Naive thymus-derived CD4-positive, alpha-beta T cell (primary cell): ENCODE data around the gene SLC39A1. TPM values are rescaled to one million over a fixed set of nuclear protein-coding genes. Genes with fewer than 3 reads are reported as not detected.
"Not testable (repeated sequence)": the region's sequence is repeated elsewhere in the genome, so short reads cannot be mapped to it uniquely, and the experiment has no call there.

Experiments
- ATAC-seq: fragments of 150-1000 bp; cut with Tn5 transposase; 2 replicates; pipeline ENCODE4 v1.10.0; 2021; ENCODE audit warnings: mild to moderate bottlenecking, moderate library complexity
- CTCF ChIA-PET: fragments of 350-600 bp; sonication (Branson Sonifier 250); formaldehyde crosslinking; loops from one replicate; lab custom pipeline; 2021; ENCODE audit warnings: antibody characterized with exemption; lab: Charles Lee
- POLR2A ChIA-PET: fragments of 350-600 bp; sonication (Branson Sonifier 250); formaldehyde crosslinking; loops from one replicate; lab custom pipeline; 2021; ENCODE audit warnings: antibody characterized with exemption, inconsistent platforms; lab: Charles Lee
- DNase-seq, 9 donors: peaks; one replicate each; pipeline versions ENCODE4 v3.0.0 to v3.0.0-alpha.2; 2020 to 2022; ENCODE audit warnings: mixed read lengths in 1 of 9
- H3K27ac ChIP-seq: one replicate; pipeline ENCODE4 v1.7.0; 2013; ENCODE audit warnings: mild to moderate bottlenecking, low read depth, low read length, moderate library complexity
- H3K27me3 ChIP-seq, 2 donors: one replicate each; pipeline ENCODE4 v1.7.0; 2013; ENCODE audit warnings: low read length in 2 of 2, mild to moderate bottlenecking in 2 of 2, moderate library complexity in 2 of 2; ENCODE audit not compliant: control insufficient read depth in 2 of 2, insufficient read depth in 2 of 2
- H3K36me3 ChIP-seq, 3 experiments: 1 replicate in 2 of 3; 2 replicates in 1 of 3; pipeline ENCODE4 v1.7.0; 2013; ENCODE audit warnings: low read length in 3 of 3, mild to moderate bottlenecking in 3 of 3, moderate library complexity in 1 of 3; ENCODE audit not compliant: insufficient read depth in 3 of 3, control insufficient read depth in 2 of 3
- H3K4me1 ChIP-seq, 2 donors: one replicate each; pipeline ENCODE4 v1.7.0; 2013; ENCODE audit warnings: low read length in 2 of 2, mild to moderate bottlenecking in 2 of 2, moderate library complexity in 1 of 2; ENCODE audit not compliant: control insufficient read depth in 2 of 2, insufficient read depth in 2 of 2
- H3K4me3 ChIP-seq: 2 replicates; pipeline ENCODE4 v1.7.0; 2013; ENCODE audit warnings: mild to moderate bottlenecking, low read length
- H3K9me3 ChIP-seq, 3 experiments: 1 replicate in 2 of 3; 2 replicates in 1 of 3; pipeline ENCODE4 v1.7.0; 2013; ENCODE audit warnings: low read length in 3 of 3; ENCODE audit not compliant: control insufficient read depth in 2 of 3
- H3K27ac Mint-ChIP-seq, 9 donors: one replicate each; pipeline ENCODE4 v1.8.0; 2020 to 2022; ENCODE audit warnings: mixed read lengths in 9 of 9, mild to moderate bottlenecking in 8 of 9, moderate library complexity in 5 of 9, inconsistent platforms in 2 of 9
- H3K27me3 Mint-ChIP-seq, 5 donors: one replicate each; pipeline ENCODE4 v1.8.0; 2021 to 2022; ENCODE audit warnings: mixed read lengths in 5 of 5, mild to moderate bottlenecking in 1 of 5
- H3K36me3 Mint-ChIP-seq, 5 donors: one replicate each; pipeline ENCODE4 v1.8.0; 2020 to 2022; ENCODE audit warnings: mixed read lengths in 5 of 5, mild to moderate bottlenecking in 3 of 5, inconsistent platforms in 1 of 5
- H3K4me1 Mint-ChIP-seq, 7 donors: one replicate each; pipeline ENCODE4 v1.8.0; 2020 to 2022; ENCODE audit warnings: mixed read lengths in 7 of 7, mild to moderate bottlenecking in 3 of 7, inconsistent platforms in 1 of 7
- H3K4me3 Mint-ChIP-seq, 10 donors: one replicate each; pipeline ENCODE4 v1.8.0; 2020 to 2022; ENCODE audit warnings: mild to moderate bottlenecking in 10 of 10, mixed read lengths in 10 of 10, moderate library complexity in 6 of 10, inconsistent platforms in 2 of 10
- H3K9me3 Mint-ChIP-seq, 11 donors: one replicate each; pipeline ENCODE4 v1.8.0; 2020 to 2022; ENCODE audit warnings: mixed read lengths in 11 of 11, mild to moderate bottlenecking in 4 of 11, inconsistent platforms in 1 of 11, moderate library complexity in 1 of 11
- intact Hi-C, 2 donors: fragments of 100-400 bp; cut with micrococcal nuclease; formaldehyde crosslinking; loops; one replicate each; pipeline ENCODE4 v1.15.1; 2023
- polyA plus RNA-seq, 2 donors: library from polyadenylated mRNA; unstranded; fragments of 300-500 nt; fragmentation: Illumina TruSeq; gene quantifications; one replicate each; pipeline ENCODE4 v1.2.3, GENCODE V29; 2021
- total RNA-seq, 6 experiments: library from RNA in 5 of 6; stranded (reverse) in 5 of 6; gene quantifications; 1 replicate in 5 of 6; 2 replicates in 1 of 6; pipeline ENCODE4 v1.2.3 and lab custom pipeline; 2021 to 2026

Gene SLC39A1
- total and polyA plus RNA-seq, 7 experiments from 2014 or later, result 14.4 to 53.2 (median 22.3) TPM

DNA sequence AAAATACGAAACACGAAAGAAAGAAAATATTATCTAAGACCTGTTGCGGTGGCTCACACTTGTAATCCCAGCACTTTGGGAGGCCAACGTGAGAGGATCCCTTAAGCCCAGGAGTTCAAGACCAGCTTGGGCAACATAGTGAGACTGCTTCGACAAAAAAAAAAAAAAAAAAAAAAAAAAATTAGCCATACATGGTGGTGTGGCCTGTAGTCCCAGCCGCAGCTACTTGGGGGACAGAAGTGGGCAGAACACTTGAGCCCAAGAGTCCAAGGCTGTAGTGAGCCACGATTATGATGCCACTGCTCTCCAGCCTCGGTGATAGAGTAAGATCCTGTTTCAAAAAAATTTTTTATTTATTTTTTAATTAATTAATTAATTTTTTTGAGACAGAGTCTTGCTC lies 24.3 kb upstream of the SLC39A1 start:
- no peaks in the 10 kb centered on the region for H3K27me3 ChIP-seq
- no peak for ATAC-seq
- H3K36me3 ChIP-seq, result peaks cover 3 to 15% (median 10%) of the 10 kb centered on the region in 3 experiments
- CTCF ChIA-PET, result interaction anchor here (0.6 to 8.0 kb wide), 11 partner anchors 10 to 194 kb away, joined by 3 to 84 read pairs (median 11); partner anchors contain the start of genes CREB3L4, GATAD2B and JTB
- H3K4me1 Mint-ChIP-seq, result peaks cover 32 to 51% (median 38%) of the 10 kb centered on the region in 7 donors
- peak overlapping the region in 2 of 10 donors; percentile 34 to 66 for H3K4me3 Mint-ChIP-seq
- H3K4me3 ChIP-seq, result no peak overlapping the region
- H3K9me3 ChIP-seq, result no peaks in the 10 kb centered on the region
- POLR2A ChIA-PET, result interaction anchor here (0.5 to 10.4 kb wide), 12 partner anchors 10 to 218 kb away, joined by 3 to 157 read pairs (median 8); partner anchors contain the start of genes CREB3L4, CRTC2, DENND4B and GATAD2B
- H3K27ac ChIP-seq, result no peak overlapping the region
- intact Hi-C loops, result loop anchor here in 1 of 2 donors (2.0 to 10.0 kb wide), 2 partner anchors 31 to 473 kb away; no protein-coding TSS in a partner anchor
- peaks cover 0 to 10% (median 0%) of the 10 kb centered on the region in 11 donors for H3K9me3 Mint-ChIP-seq
- H3K27me3 Mint-ChIP-seq, result peaks cover 2 to 21% (median 9%) of the 10 kb centered on the region in 5 donors
- H3K4me1 ChIP-seq, result peaks cover 22% of the 10 kb centered on the region in 2 donors
- no peak for DNase-seq
- peaks cover 2 to 18% (median 13%) of the 10 kb centered on the region in 5 donors for H3K36me3 Mint-ChIP-seq
- peak overlapping the region in 6 of 9 donors; percentile 80 to 93 (median 88) for H3K27ac Mint-ChIP-seq

GRCh38 chr1:153985941-153986761 lies 22.8 kb upstream of the SLC39A1 start, which contains the start of gene RAB13:
Gene RAB13 (minus strand): TSS chr1:153986339. CDS start chr1:153986236, 103 bp downstream.
- POLR2A ChIA-PET, result interaction anchor here (0.7 to 10.4 kb wide), 13 partner anchors 9 to 202 kb away, joined by 3 to 157 read pairs (median 7); partner anchors contain the start of genes CREB3L4, CRTC2, DENND4B and GATAD2B
- H3K9me3 ChIP-seq, result no peaks in the 10 kb centered on the region
- no peak for ATAC-seq
- Mint-ChIP-seq H3K36me3 (peaks cover 0 to 6% (median 1%) of the 10 kb centered on the region in 5 donors), H3K4me1 (peaks cover 19 to 38% (median 24%) of the 10 kb centered on the region in 7 donors), H3K4me3 (peak within 1 kb of the TSS; percentile 36 to 74 (median 70)), H3K27ac (peak within 1 kb of the TSS; percentile 72 to 94 (median 88)), H3K9me3 (peaks cover 0 to 6% (median 0%) of the 10 kb centered on the region in 11 donors), H3K27me3 (peaks cover 2 to 21% (median 9%) of the 10 kb centered on the region in 5 donors)
- H3K36me3 ChIP-seq, result peaks cover 0 to 6% (median 0%) of the 10 kb centered on the region in 3 experiments
- CTCF ChIA-PET, result interaction anchor here (0.7 to 8.0 kb wide), 22 partner anchors 8 to 414 kb away, joined by 3 to 84 read pairs (median 5); partner anchors contain the start of genes CREB3L4, DENND4B, GATAD2B and JTB
- peaks cover 7 to 8% of the 10 kb centered on the region in 2 donors for H3K4me1 ChIP-seq
- no peaks in the 10 kb centered on the region for H3K27me3 ChIP-seq
- no peak within 1 kb of the TSS for H3K4me3 ChIP-seq
- intact Hi-C loops, result loop anchor here (1.0 to 10.0 kb wide), 9 partner anchors 9 to 477 kb away; partner anchors contain the start of gene JTB (in 2 of the 2)
- DNase-seq, result no peak
- peak within 1 kb of the TSS; percentile 53 for H3K27ac ChIP-seq

DNA sequence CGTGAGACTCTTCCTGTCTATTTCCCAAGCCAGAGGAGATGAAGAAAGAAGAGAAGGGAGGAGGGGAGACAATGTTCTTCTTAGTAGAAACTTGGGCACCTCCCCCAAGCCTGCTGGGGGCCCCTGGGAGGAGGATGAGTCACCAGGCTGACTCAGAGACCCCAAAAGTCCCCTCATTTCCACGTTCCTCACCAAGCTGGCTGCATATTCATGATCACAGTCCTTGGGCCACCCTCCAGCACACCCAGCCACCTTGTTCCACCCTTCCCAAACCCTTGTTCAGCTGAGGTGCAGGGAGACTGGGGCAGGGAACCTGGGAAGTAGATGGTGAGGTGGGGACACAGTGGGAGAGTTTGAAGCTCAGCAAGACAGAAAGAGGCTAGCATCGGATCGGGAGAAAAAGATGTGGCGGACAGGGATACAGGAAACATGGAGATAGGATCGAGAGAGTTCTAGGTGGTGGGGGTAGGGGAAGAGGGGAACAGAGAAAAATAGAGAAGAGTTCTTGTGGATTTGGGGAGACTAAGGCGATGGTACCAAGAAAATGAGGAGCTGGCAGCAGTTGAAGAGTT lies 22.1 kb upstream of the SLC39A1 start:
- H3K4me3 Mint-ChIP-seq, result peak overlapping the region; percentile 19 to 69 (median 53)
- DNase-seq (no peak), ATAC-seq (peak; percentile 31)

GRCh38 chr1:153984123-153984894 lies 21.0 kb upstream of the SLC39A1 start:
- Mint-ChIP-seq H3K36me3 (no peaks in the 10 kb centered on the region), H3K9me3 (no peaks in the 10 kb centered on the region), H3K4me1 (peaks cover 9 to 29% (median 15%) of the 10 kb centered on the region in 7 donors), H3K4me3 (peak overlapping the region in 1 of 10 donors; percentile 27), H3K27ac (peak overlapping the region in 1 of 9 donors; percentile 74), H3K27me3 (peaks cover 0 to 21% (median 9%) of the 10 kb centered on the region in 5 donors)
- POLR2A ChIA-PET, result interaction anchor here (0.6 to 10.4 kb wide), 3 partner anchors 7 to 19 kb away, joined by 3 to 157 read pairs (median 3); partner anchors contain the start of gene JTB
- no peak overlapping the region for H3K27ac ChIP-seq
- no peaks in the 10 kb centered on the region for H3K27me3 ChIP-seq
- CTCF ChIA-PET, result interaction anchor here (0.6 to 8.0 kb wide), 5 partner anchors 13 to 187 kb away, joined by 3 to 84 read pairs (median 3); no protein-coding TSS in a partner anchor
- peaks cover 3 to 8% of the 10 kb centered on the region in 2 donors for H3K4me1 ChIP-seq
- DNase-seq, result no peak
- ATAC-seq, result no peak
- no peak overlapping the region for H3K4me3 ChIP-seq
- H3K36me3 ChIP-seq, result no peaks in the 10 kb centered on the region
- H3K9me3 ChIP-seq, result no peaks in the 10 kb centered on the region
- intact Hi-C loops, result loop anchor here in 1 of 2 donors (10.0 kb wide), 1 partner anchor 470 kb away; no protein-coding TSS in a partner anchor

More for the DNA sequence above, 22.1 kb upstream of the SLC39A1 start:
- peaks cover 0 to 2% (median 0%) of the 10 kb centered on the region in 11 donors for H3K9me3 Mint-ChIP-seq
- intact Hi-C loops, result loop anchor here in 1 of 2 donors (10.0 kb wide), 1 partner anchor 471 kb away; no protein-coding TSS in a partner anchor
- H3K36me3 Mint-ChIP-seq, result peaks cover 0 to 2% (median 0%) of the 10 kb centered on the region in 5 donors
- no peak overlapping the region for H3K4me3 ChIP-seq
- ChIA-PET CTCF (interaction anchor here (0.6 to 8.0 kb wide), 10 partner anchors 18 to 413 kb away, joined by 3 to 84 read pairs (median 6); partner anchors contain the start of genes CREB3L4 and GATAD2B), POLR2A (interaction anchor here (0.9 to 10.4 kb wide), 6 partner anchors 8 to 201 kb away, joined by 4 to 157 read pairs (median 11); partner anchors contain the start of genes CREB3L4, CRTC2 and JTB)
- peak overlapping the region in 6 of 9 donors; percentile 2 to 83 (median 29) for H3K27ac Mint-ChIP-seq
- peaks cover 7 to 8% of the 10 kb centered on the region in 2 donors for H3K4me1 ChIP-seq
- H3K36me3 ChIP-seq, result no peaks in the 10 kb centered on the region
- no peak overlapping the region for H3K27ac ChIP-seq
- H3K27me3 ChIP-seq, result no peaks in the 10 kb centered on the region
- H3K4me1 Mint-ChIP-seq, result peaks cover 16 to 32% (median 20%) of the 10 kb centered on the region in 7 donors
- H3K27me3 Mint-ChIP-seq, result peaks cover 0 to 21% (median 9%) of the 10 kb centered on the region in 5 donors
- H3K9me3 ChIP-seq, result no peaks in the 10 kb centered on the region

DNA sequence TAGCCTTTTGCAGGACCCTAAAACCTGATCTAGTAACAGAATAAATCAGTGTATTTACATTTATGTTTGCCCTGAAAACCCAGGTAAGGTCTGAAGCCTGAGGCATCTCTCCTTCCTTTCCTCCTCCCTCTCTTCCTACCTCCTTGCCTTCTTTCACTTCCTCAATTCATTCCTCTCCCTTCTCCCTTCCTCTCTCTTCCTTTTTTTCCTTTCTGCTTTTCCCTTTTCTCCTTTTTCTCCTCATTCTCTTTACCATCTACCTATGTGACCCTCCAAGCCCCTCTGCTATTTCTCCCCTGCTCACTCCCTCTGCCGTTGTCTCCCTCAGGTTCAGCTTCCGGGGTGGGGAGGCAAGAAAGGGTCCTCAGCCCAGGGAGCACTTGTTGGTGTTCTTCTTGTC lies 18.4 kb upstream of the SLC39A1 start:
- H3K9me3 ChIP-seq, H3K4me3 ChIP-seq, H3K27ac ChIP-seq, DNase-seq, H3K9me3 Mint-ChIP-seq, H3K27ac Mint-ChIP-seq, H3K4me3 Mint-ChIP-seq, ATAC-seq, H3K4me1 ChIP-seq, H3K36me3 Mint-ChIP-seq, CTCF ChIA-PET, H3K27me3 ChIP-seq: not testable (repeated sequence)
- intact Hi-C loops, result loop anchor here in 1 of 2 donors (10.0 kb wide), 1 partner anchor 467 kb away; no protein-coding TSS in a partner anchor
- Mint-ChIP-seq H3K4me1 (peaks cover 14 to 37% (median 28%) of the 10 kb centered on the region in 7 donors), H3K27me3 (peaks cover 0 to 21% (median 9%) of the 10 kb centered on the region in 5 donors)
- H3K36me3 ChIP-seq, result peaks cover 0 to 11% (median 0%) of the 10 kb centered on the region in 3 experiments
- POLR2A ChIA-PET, result interaction anchor here (0.7 to 8.8 kb wide), 2 partner anchors 8 to 285 kb away, joined by 3 to 157 read pairs; partner anchors contain the start of genes RAB13 and RPS27
